Panc1 (cell line): ENCODE results near the gene NPAS3.

ENCODE experiments used
- POLR2AphosphoS5 ChIP-seq: IDR thresholded peaks from 2 replicates; pipeline ENCODE4 v1.6.1; 2012; ENCODE audit warnings: mild to moderate bottlenecking, low read depth, low read length, moderate library complexity
- REST ChIP-seq, 2 experiments: IDR thresholded peaks; 2 replicates each; pipeline ENCODE4 v1.6.1; 2011 to 2012; ENCODE audit warnings: low read depth in 2 of 2, control low read depth in 1 of 2, low read length in 1 of 2, mild to moderate bottlenecking in 1 of 2, moderate library complexity in 1 of 2; ENCODE audit not compliant: insufficient read depth in 1 of 2
- SIN3A ChIP-seq: IDR thresholded peaks from 2 replicates; pipeline ENCODE4 v1.6.1; 2012; ENCODE audit warnings: low read depth, mild to moderate bottlenecking, low read length, moderate library complexity, borderline replicate concordance; ENCODE audit not compliant: insufficient read depth
- TCF7L2 ChIP-seq: IDR thresholded peaks from 2 replicates; pipeline ENCODE4 v1.6.1; 2011; ENCODE audit warnings: mild to moderate bottlenecking, low read depth, low read length, inconsistent platforms
- TF ChIP-seq, protein P1 (sequence below): fragments of 450-650 bp; IDR thresholded peaks from 2 replicates; pipeline ENCODE4 v1.5.1; 2017; ENCODE audit warnings: mild to moderate bottlenecking

- TF ChIP-seq, protein P1, sequence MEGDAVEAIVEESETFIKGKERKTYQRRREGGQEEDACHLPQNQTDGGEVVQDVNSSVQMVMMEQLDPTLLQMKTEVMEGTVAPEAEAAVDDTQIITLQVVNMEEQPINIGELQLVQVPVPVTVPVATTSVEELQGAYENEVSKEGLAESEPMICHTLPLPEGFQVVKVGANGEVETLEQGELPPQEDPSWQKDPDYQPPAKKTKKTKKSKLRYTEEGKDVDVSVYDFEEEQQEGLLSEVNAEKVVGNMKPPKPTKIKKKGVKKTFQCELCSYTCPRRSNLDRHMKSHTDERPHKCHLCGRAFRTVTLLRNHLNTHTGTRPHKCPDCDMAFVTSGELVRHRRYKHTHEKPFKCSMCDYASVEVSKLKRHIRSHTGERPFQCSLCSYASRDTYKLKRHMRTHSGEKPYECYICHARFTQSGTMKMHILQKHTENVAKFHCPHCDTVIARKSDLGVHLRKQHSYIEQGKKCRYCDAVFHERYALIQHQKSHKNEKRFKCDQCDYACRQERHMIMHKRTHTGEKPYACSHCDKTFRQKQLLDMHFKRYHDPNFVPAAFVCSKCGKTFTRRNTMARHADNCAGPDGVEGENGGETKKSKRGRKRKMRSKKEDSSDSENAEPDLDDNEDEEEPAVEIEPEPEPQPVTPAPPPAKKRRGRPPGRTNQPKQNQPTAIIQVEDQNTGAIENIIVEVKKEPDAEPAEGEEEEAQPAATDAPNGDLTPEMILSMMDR, result no peak
- TF ChIP-seq TCF7L2, result no peak
- no peak for TF ChIP-seq POLR2AphosphoS5
- TF ChIP-seq REST (IDR thresholded peaks at IDR 0.05; ENCODE audit: insufficient read depth in 1 of 2, low read depth in 2 of 2, low read length in 1 of 2), result no peak
- TF ChIP-seq SIN3A, result no peak
These were observed 319.1 kb downstream of the NPAS3 start for GRCh38 chr14:33257796-33258195.
